Lower leg skin (tissue), 4 donors: Measurements from ENCODE around the gene ZNF599. TPM values are rescaled to one million over a fixed set of nuclear protein-coding genes. Genes with fewer than 3 reads are reported as not detected.
"Not testable (repeated sequence)": the region's sequence is repeated elsewhere in the genome, so short reads cannot be mapped to it uniquely, and the experiment has no call there.

Experiments used
- DNase-seq, 2 donors: peaks; one replicate each; pipeline ENCODE4 v3.0.0-alpha.2; 2019; ENCODE audit warnings: low spot score in 2 of 2
- H3K4me3 ChIP-seq: fragments of 200-600 bp; sonication (generic); 2 replicates; pipeline ENCODE4 v1.5.1; 2017; ENCODE audit warnings: mild to moderate bottlenecking, low read depth; ENCODE audit not compliant: poor library complexity, severe bottlenecking
- POLR2A ChIP-seq, 2 donors: fragments of 450-650 bp; IDR thresholded peaks; one replicate each; pipeline ENCODE4 v1.6.1; 2016 to 2017; ENCODE audit warnings: antibody characterized with exemption in 2 of 2, mild to moderate bottlenecking in 1 of 2, moderate library complexity in 1 of 2
- WGBS, 2 donors: methylation state at CpG; one replicate each; pipeline ENCODE4 v1.1.5; 2018; 5-methylcytosine and 5-hydroxymethylcytosine counted together
- intact Hi-C: fragments of 100-400 bp; cut with DNase I; formaldehyde crosslinking; loops from one replicate; pipeline ENCODE4 v1.15.0; 2023; ENCODE audit warnings: low total_unique reads
- total RNA-seq, 4 donors: library from RNA; depleted of rRNA; stranded (reverse); fragments of >200 nt; gene quantifications; one replicate each; pipeline ENCODE4 v1.1.0, GENCODE V29; 2016
- TF ChIP-seq, protein P1 (sequence below), 3 donors: fragments of 450-650 bp; IDR thresholded peaks; one replicate each; pipeline ENCODE4 v1.5.1; 2016; ENCODE audit warnings: antibody characterized with exemption in 3 of 3, mild to moderate bottlenecking in 3 of 3, moderate library complexity in 2 of 3

ZNF599 gene
- total RNA-seq, 4 donors from 2014 or later = 4.5 to 13.3 (median 6.9) TPM

DNA sequence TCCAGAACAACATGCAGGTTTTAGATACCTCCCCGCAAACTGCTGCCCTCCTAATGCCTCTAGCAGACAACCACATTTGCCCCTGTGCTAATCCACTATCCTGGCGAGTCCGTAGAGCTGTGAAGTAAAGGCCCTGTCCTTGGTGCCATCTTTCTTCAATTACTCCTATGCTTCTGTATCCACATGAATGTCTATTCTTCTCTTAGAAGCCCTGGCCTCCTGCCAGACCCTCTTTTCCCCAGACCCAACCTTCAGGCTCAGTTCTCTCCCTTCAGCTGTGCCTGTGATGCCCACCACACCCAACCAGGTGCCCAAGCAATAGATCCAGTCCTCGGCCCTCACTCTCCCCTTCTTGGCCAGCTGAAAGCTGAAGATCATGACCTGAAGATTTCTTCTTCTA lies 31.1 kb upstream of the ZNF599 start:
- intact Hi-C loops = loop anchor here (10.0 kb wide), 1 partner anchor 179 kb away; no protein-coding TSS in a partner anchor
- DNase-seq = no peak
- no peak overlapping the region for H3K4me3 ChIP-seq
- TF ChIP-seq POLR2A (IDR thresholded peaks at IDR 0.05) = no peak
- TF ChIP-seq, protein P1, sequence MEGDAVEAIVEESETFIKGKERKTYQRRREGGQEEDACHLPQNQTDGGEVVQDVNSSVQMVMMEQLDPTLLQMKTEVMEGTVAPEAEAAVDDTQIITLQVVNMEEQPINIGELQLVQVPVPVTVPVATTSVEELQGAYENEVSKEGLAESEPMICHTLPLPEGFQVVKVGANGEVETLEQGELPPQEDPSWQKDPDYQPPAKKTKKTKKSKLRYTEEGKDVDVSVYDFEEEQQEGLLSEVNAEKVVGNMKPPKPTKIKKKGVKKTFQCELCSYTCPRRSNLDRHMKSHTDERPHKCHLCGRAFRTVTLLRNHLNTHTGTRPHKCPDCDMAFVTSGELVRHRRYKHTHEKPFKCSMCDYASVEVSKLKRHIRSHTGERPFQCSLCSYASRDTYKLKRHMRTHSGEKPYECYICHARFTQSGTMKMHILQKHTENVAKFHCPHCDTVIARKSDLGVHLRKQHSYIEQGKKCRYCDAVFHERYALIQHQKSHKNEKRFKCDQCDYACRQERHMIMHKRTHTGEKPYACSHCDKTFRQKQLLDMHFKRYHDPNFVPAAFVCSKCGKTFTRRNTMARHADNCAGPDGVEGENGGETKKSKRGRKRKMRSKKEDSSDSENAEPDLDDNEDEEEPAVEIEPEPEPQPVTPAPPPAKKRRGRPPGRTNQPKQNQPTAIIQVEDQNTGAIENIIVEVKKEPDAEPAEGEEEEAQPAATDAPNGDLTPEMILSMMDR (IDR thresholded peaks at IDR 0.05) = no peak
- 84 to 92% methylated on average over 4 of the region's 4 CpGs for WGBS, 2 donors

DNA sequence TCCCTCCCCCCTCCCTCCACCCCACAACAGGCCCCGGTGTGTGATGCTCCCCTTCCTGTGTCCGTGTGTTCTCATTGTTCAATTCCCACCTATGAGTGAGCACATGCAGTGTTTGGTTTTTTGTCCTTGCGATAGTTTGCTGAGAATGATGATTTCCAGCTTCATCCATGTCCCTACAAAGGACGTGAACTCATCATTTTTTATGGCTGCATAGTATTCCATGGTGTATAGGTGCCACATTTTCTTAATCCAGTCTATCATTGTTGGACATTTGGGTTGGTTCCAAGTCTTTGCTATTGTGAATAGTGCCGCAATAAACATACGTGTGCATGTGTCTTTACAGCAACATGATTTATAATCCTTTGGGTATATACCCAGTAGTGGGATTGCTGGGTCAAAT lies 23.9 kb upstream of the ZNF599 start:
- H3K4me3 ChIP-seq, DNase-seq, intact Hi-C loops: not testable (repeated sequence)
- WGBS, 2 donors = 87 to 91% methylated on average over 6 of the region's 6 CpGs

DNA sequence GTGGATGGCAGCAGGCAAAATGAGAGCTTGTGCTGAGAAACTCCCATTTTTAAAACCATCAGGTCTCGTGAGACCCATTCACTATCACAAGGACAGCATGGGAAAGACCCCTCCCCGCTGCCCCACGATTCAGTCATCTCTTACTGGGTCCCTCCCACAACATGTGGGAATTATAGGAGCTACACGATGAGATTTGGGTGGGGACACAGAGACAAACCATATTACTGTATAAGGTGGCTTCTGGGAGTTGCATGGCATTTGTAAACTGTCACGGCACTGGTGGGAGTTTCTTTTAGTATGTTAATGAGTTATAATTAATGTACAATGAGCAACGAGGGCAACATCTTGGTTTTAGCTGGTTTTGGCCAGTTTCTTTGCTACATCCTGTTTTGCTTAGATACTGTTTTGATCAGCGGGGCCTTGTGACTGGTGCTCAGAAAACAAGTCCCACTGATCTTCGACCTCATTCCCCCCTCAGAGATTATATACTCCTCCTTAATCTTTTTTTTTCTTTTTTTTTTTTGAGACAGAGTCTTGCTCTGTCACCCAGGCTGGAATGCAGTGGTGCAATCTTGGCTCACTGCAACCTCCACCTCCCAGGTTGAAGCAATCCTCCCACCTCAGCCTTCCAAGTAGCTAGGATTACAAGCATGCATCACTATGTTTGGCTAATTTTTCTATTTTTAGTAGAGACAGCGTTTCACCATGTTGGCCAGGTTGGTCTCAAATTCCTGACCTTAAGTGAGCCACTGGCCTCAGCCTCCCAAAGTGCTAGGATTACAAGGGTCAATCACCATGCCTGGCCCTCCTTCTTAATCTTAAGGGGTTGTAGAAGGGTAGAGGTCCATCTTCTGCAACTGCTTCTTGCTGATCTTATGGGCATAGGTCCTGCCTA lies 21.3 kb upstream of the ZNF599 start:
- intact Hi-C loops = no loop called here
- WGBS, 2 donors = 80% methylated on average over 9 of the region's 9 CpGs
- H3K4me3 ChIP-seq = no peak overlapping the region
- TF ChIP-seq POLR2A (IDR thresholded peaks at IDR 0.05) = no peak
- TF ChIP-seq, protein P1 (IDR thresholded peaks at IDR 0.05) = no peak
- no peak for DNase-seq

DNA sequence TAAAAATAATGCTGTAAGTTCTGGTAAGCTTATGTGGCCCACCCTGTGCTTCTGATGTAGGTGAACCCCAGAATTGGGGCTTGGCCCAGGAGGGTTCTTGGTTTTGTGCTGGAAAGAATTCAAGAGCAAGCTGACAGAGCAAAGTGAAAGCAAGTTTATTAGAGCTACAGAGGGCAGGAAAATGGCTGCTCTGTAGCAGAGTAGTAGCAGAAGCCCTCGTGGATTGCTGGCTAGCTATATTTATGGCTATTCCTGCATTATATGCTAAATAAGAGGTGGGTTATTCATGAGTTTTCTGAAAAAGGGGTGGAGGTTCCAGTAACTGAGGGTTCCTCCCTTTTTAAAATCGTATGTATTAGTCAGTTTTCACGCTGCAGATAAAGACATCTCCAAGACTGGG lies 20.6 kb upstream of the ZNF599 start:
- intact Hi-C loops = no loop called here
- WGBS, 2 donors = 60 to 67% methylated on average over 3 of the region's 3 CpGs
- no peak overlapping the region for H3K4me3 ChIP-seq
- TF ChIP-seq, protein P1 (IDR thresholded peaks at IDR 0.05) = no peak
- TF ChIP-seq POLR2A (IDR thresholded peaks at IDR 0.05) = no peak
- DNase-seq = peak in 1 of 2 donors; percentile 32

DNA sequence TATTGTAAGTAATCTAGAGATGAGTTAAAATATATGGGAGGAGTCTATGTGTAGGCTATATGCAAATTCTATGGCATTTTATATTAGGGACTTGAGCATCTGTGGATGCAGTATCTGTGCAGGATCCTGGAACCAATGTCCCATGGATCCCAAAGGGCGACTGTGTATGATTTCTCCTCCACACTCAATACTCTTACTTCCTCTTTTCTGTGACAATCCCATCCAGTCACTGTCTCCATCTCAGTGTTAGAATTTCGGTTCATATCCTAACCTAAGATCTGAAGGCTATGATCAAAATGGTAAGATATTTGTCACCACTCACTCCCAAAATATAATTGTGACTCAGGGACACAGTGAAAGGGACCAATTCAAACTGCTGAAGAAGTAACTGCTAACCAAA lies 15.1 kb upstream of the ZNF599 start:
- no peak overlapping the region for H3K4me3 ChIP-seq
- no peak for TF ChIP-seq POLR2A (IDR thresholded peaks at IDR 0.05)
- TF ChIP-seq, protein P1 (IDR thresholded peaks at IDR 0.05) = no peak
- 46 to 71% methylated on average over 2 of the region's 2 CpGs for WGBS, 2 donors
- no peak for DNase-seq
- intact Hi-C loops = no loop called here

DNA sequence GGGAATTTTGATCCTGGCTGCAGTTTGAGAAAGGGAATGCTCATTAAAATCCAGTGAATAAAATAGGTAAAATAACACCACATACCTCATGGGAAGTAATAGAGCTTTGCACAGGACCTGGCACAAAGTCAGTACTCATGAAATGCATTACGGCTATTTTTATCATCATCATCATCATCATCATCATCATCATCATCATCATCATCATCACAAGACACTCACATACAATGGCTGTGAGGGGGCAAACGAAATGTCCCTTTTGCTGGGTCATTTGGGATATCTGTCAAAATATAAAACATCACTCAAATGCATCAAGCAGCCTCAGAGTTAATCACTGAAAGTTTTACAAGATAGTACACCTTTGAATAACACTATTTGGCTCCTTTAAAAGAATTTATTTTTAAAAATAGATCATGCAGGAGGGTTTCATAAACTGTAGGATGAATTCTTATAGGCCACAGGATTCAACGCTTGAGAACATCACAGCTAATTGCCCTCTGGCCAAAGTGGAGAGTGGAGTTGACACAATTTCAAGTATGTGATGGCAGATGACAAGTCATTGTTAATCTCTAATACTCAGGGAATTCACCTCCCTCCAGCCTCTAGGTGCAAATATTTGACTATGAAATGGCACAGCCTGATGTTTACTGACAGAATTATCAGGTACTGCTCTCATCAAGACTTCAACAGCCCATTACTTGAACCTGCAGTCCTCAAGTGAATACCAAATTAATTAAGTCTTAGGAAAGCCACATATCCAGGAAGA lies 14.2 kb upstream of the ZNF599 start:
- no peak overlapping the region for H3K4me3 ChIP-seq
- WGBS, 2 donors = 59 to 62% methylated on average over 3 of the region's 3 CpGs
- no peak for TF ChIP-seq POLR2A (IDR thresholded peaks at IDR 0.05)
- TF ChIP-seq, protein P1 (IDR thresholded peaks at IDR 0.05) = no peak
- DNase-seq = no peak
- intact Hi-C loops = no loop called here
